ENCODE measurements around the gene CRK. TPM values are rescaled to one million over a fixed set of nuclear protein-coding genes. Genes with fewer than 3 reads are reported as not detected.
A peak's percentile ranks its signal among the peaks of the same experiment; 100 is the strongest.

The CRK gene
- total and polyA plus RNA-seq, 10 of the 15 experiments (the other 5 are each of a cell fraction or from before 2014, with no cell fraction given): 11.1 to 23.8 (median 20.5) TPM

DNA sequence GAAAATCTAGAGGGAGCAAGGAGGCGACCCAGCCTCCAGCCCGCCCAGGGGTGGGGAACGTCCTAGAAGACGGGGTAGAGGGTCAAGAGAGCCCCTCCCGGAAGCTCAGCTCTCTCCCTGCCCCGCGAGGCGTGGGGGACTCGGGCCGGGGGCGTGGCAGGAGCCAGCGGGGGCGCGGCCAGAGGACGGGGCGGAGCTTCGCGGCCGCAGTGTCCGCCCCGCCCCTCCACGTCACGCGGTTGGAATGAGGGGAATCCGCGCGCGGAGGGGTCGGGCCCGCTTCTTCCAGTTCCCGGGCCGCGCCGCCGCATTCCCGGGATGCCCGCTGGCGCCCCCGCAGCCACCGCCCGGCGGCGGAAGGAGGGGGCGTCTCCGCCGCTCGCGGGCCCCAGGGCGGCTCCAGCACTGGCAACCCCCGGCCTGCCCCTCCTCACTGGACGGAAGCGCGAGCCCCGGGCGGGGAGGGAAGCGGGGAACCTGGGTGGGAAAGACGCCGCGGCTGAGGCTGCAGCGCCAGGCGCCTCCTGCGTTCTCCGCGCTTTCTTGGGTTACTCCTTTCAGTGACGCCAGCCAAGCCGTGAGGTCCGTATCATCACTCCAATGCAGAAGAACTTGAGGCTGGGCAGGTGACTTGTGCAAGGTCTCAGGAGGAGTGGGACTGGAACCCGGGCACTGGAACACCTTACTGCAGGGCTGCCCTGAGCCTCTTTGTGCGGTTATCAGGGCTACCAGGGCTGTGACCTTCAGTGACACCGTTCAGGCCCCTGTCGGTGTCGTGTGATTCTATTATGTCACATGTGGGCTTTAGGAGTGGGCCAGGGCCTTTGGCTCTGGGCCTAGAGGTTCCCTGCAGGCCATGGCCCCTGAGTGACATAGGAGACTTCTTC is 32.1 kb upstream of the CRK start:
- Histone ChIP-seq H3K4me2 (ENCODE audit: control insufficient read depth, insufficient read depth) (peak overlapping the region; percentile 83), H3K9ac (ENCODE audit: control insufficient read depth, insufficient read depth, low read length) (peak overlapping the region; percentile 70), H3K27me3 (replicated peaks in 1 of 2; ENCODE audit: control insufficient read depth in 2 of 2, insufficient read depth in 2 of 2, low read length in 1 of 2) (no peaks in the 10 kb centered on the region), H3K36me3 (ENCODE audit: control insufficient read depth in 2 of 2, insufficient read depth in 2 of 2, low read length in 1 of 2) (no peaks in the 10 kb centered on the region; a peak in 2 of 4 replicates), H3K4me3 (peak overlapping the region; percentile 68), H3K27ac (ENCODE audit: control insufficient read depth, insufficient read depth) (peak overlapping the region; percentile 84), H3K4me1 (ENCODE audit: control insufficient read depth, insufficient read depth, low read length) (peaks cover 22% of the 10 kb centered on the region), H4K20me1 (ENCODE audit: control insufficient read depth, insufficient read depth) (no peaks in the 10 kb centered on the region), H3K79me2 (ENCODE audit: control insufficient read depth, insufficient read depth, low read length) (peaks cover 12% of the 10 kb centered on the region), H3K9me3 (replicated peaks; ENCODE audit: control insufficient read depth, insufficient read depth, low read length) (no peaks in the 10 kb centered on the region), H2AFZ (ENCODE audit: control insufficient read depth, low read depth, low read length) (peak overlapping the region; percentile 58)
- CTCF ChIA-PET: interaction anchor here (0.6 to 1.6 kb wide), 6 partner anchors 23 to 786 kb away, joined by 3 to 7 read pairs (median 4); no protein-coding TSS in a partner anchor
- 4% methylated on average over 44 of the region's 72 CpGs for WGBS (ENCODE audit: insufficient coverage, insufficient replicate concordance, low lambda C conversion rate, missing lambda C conversion rate)
- intact Hi-C loops (cut with micrococcal nuclease; ENCODE audit: unreplicated experiment) (loop anchor here (2.0 kb wide), 1 partner anchor 31 kb away; the partner anchor contains the start of gene CRK), in situ Hi-C loops (cut with MboI) (no loop called here)
- FAIRE-seq: peak; percentile 49
- no peak for DNase-seq (ENCODE audit: low read depth, low spot score)
- SMC1A ChIA-PET (ENCODE audit: uncharacterized antibody, unreplicated experiment): interaction anchor here (1.0 to 3.9 kb wide), 3 partner anchors 28 to 127 kb away, joined by 3 to 20 read pairs (median 3); partner anchors contain the start of gene INPP5K
- ATAC-seq: peak; percentile 53
- RAD21 ChIA-PET (ENCODE audit: unreplicated experiment): interaction anchor here (0.9 to 2.5 kb wide), 7 partner anchors 25 to 141 kb away, joined by 3 to 11 read pairs (median 4); partner anchors contain the start of genes CRK, INPP5K and SLC43A2
- POLR2A ChIA-PET: interaction anchor here (0.6 to 1.5 kb wide), 6 partner anchors 10 to 146 kb away, joined by 3 to 8 read pairs (median 3); partner anchors contain the start of gene INPP5K
- no TSS peak for BruUV-seq (replicated peaks)
- 0 out of 2 replicates have a peak, but pooled peaks have one; percentile 24 for TF ChIP-seq POLR2AphosphoS2 (IDR thresholded peaks at IDR 0.05; ENCODE audit: low read depth, low read length)
- no peak for TF ChIP-seq KDM1A (IDR thresholded peaks at IDR 0.05; ENCODE audit: borderline replicate concordance)
- TF ChIP-seq NFYA (IDR thresholded peaks at IDR 0.05; ENCODE audit: borderline replicate concordance, low read depth, low read length): no peak
- 0 out of 2 replicates have a peak, but pooled peaks have one; percentile 18 for TF ChIP-seq HDGF (IDR thresholded peaks at IDR 0.05)
- TF ChIP-seq IKZF1 (conservative IDR thresholded peaks at IDR 0.05): peak; percentile 98
- 0 out of 2 replicates have a peak, but pooled peaks have one; percentile 50 for TF ChIP-seq ZNF24 (IDR thresholded peaks at IDR 0.05)
- TF ChIP-seq GATAD2B (conservative IDR thresholded peaks at IDR 0.05; ENCODE audit: low read depth): peak; percentile 98
- TF ChIP-seq HCFC1 (IDR thresholded peaks at IDR 0.05; ENCODE audit: low read length): peak; percentile 21; the same call in 1 of the 2 replicates
- TF ChIP-seq, protein P1, sequence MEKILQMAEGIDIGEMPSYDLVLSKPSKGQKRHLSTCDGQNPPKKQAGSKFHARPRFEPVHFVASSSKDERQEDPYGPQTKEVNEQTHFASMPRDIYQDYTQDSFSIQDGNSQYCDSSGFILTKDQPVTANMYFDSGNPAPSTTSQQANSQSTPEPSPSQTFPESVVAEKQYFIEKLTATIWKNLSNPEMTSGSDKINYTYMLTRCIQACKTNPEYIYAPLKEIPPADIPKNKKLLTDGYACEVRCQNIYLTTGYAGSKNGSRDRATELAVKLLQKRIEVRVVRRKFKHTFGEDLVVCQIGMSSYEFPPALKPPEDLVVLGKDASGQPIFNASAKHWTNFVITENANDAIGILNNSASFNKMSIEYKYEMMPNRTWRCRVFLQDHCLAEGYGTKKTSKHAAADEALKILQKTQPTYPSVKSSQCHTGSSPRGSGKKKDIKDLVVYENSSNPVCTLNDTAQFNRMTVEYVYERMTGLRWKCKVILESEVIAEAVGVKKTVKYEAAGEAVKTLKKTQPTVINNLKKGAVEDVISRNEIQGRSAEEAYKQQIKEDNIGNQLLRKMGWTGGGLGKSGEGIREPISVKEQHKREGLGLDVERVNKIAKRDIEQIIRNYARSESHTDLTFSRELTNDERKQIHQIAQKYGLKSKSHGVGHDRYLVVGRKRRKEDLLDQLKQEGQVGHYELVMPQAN (conservative IDR thresholded peaks at IDR 0.05): peak; percentile 77
- TF ChIP-seq EGR1 (IDR thresholded peaks at IDR 0.05; ENCODE audit: borderline replicate concordance in 1 of 2, low read depth in 2 of 2, low read length in 2 of 2): peak in 1 of 2 experiments; percentile 73; a peak in 1 of 3 replicates
- TF ChIP-seq YY1 (IDR thresholded peaks at IDR 0.05; ENCODE audit: low read depth, low read length): 0 out of 2 replicates have a peak, but pooled peaks have one; percentile 10
- peak in 1 of 2 experiments; percentile 60; a peak in 2 of 4 replicates for TF ChIP-seq BHLHE40 (IDR thresholded peaks at IDR 0.05; ENCODE audit: borderline replicate concordance in 1 of 2, low read depth in 2 of 2, low read length in 1 of 2)
- TF ChIP-seq ZSCAN29 (IDR thresholded peaks at IDR 0.05): peak; percentile 53; the same call in 1 of the 2 replicates
- TF ChIP-seq KLF5 (IDR thresholded peaks at IDR 0.05; ENCODE audit: partially characterized antibody): peak; percentile 36
- 0 out of 2 replicates have a peak, but pooled peaks have one; percentile 51 for TF ChIP-seq NFXL1 (IDR thresholded peaks at IDR 0.05; ENCODE audit: borderline replicate concordance)
- TF ChIP-seq RUNX3 (IDR thresholded peaks at IDR 0.05; ENCODE audit: low read length): no peak
- TF ChIP-seq RB1 (IDR thresholded peaks at IDR 0.05; ENCODE audit: borderline replicate concordance): peak; percentile 65; the same call in 1 of the 2 replicates
- 0 out of 2 replicates have a peak, but pooled peaks have one; percentile 19 for TF ChIP-seq ZNF217 (IDR thresholded peaks at IDR 0.05)
- TF ChIP-seq NR2C1 (IDR thresholded peaks at IDR 0.05): 0 out of 2 replicates have a peak, but pooled peaks have one; percentile 17
- TF ChIP-seq POLR2A (IDR thresholded peaks at IDR 0.05; ENCODE audit: low read depth, low read length): no peak
- TF ChIP-seq CREB1 (IDR thresholded peaks at IDR 0.05; ENCODE audit: low read depth): peak; percentile 45; the same call in 1 of the 2 replicates
- no peak for TF ChIP-seq FOXK2 (IDR thresholded peaks at IDR 0.05)
- peak; percentile 81 for TF ChIP-seq BACH1 (IDR thresholded peaks at IDR 0.05; ENCODE audit: borderline replicate concordance)
